GM12878 (cell line): Measurements from ENCODE around the gene P2RX6. TPM values are rescaled to one million over a fixed set of nuclear protein-coding genes. Genes with fewer than 3 reads are reported as not detected.

Experiments used
- ATAC-seq: fragments of 200-7000 bp; cut with Tn5 transposase; 3 replicates; pipeline ENCODE4 v1.9.1; 2020; ENCODE audit warnings: mild to moderate bottlenecking, moderate library complexity
- BruUV-seq: library from RNA; stranded (reverse); fragments of 400-500 nt; replicated peaks from 2 replicates; lab custom pipeline; 2021; lab: Mats Ljungman, UMichigan
- CTCF ChIA-PET: fragments of 300-600 bp; sonication (Branson Sonifier 250); formaldehyde crosslinking; extraction: SDS; loops from one replicate; lab custom pipeline; 2021; ENCODE audit warnings: inconsistent platforms; lab: Yijun Ruan, JAX
- POLR2A ChIA-PET: fragments of 350-600 bp; formaldehyde crosslinking; extraction: SDS; loops from one replicate; lab custom pipeline; 2021; ENCODE audit warnings: inconsistent platforms; lab: Charles Lee
- RAD21 ChIA-PET: fragments of 300-600 bp; sonication (Branson Sonifier 250); formaldehyde crosslinking; loops from one replicate; lab custom pipeline; 2023; ENCODE audit warnings: antibody characterized with exemption; ENCODE audit not compliant: unreplicated experiment; lab: Charles Lee
- SMC1A ChIA-PET: fragments of 300-600 bp; sonication (Branson Sonifier 250); formaldehyde crosslinking; loops from one replicate; lab custom pipeline; 2023; ENCODE audit not compliant: unreplicated experiment, uncharacterized antibody; lab: Charles Lee
- DNase-seq: peaks from one replicate; pipeline ENCODE4 v3.0.0-alpha.2; 2011; ENCODE audit warnings: low read depth, low spot score
- FAIRE-seq: peaks from 3 replicates; lab custom pipeline; 2011; peaks lifted over from hg19 to GRCh38; lab: Jason Lieb, UNC
- H2AFZ ChIP-seq: 2 replicates; pipeline ENCODE4 v1.6.0; 2011; ENCODE audit warnings: low read depth, low read length, control low read depth; ENCODE audit not compliant: control insufficient read depth
- H3K27ac ChIP-seq: 2 replicates; pipeline ENCODE4 v1.5.1; 2011; ENCODE audit warnings: control low read depth; ENCODE audit not compliant: control insufficient read depth, insufficient read depth
- H3K27me3 ChIP-seq, 2 experiments: replicated peaks in 1 of 2; 2 replicates each; pipeline versions ENCODE4 v1.6.0 to v1.6.1; 2011; ENCODE audit warnings: low read length in 1 of 2; ENCODE audit not compliant: control insufficient read depth in 2 of 2, insufficient read depth in 2 of 2
- H3K36me3 ChIP-seq, 2 experiments: 2 replicates each; pipeline ENCODE4 v1.5.1; 2011; ENCODE audit warnings: low read length in 1 of 2; ENCODE audit not compliant: control insufficient read depth in 2 of 2, insufficient read depth in 2 of 2
- H3K4me1 ChIP-seq: 2 replicates; pipeline ENCODE4 v1.6.1; 2011; ENCODE audit warnings: mild to moderate bottlenecking, low read length, moderate library complexity, mixed read lengths; ENCODE audit not compliant: control insufficient read depth, insufficient read depth
- H3K4me2 ChIP-seq: 2 replicates; pipeline ENCODE4 v1.6.0; 2011; ENCODE audit warnings: control low read depth; ENCODE audit not compliant: control insufficient read depth, insufficient read depth
- H3K4me3 ChIP-seq: fragments of 200-600 bp; sonication (generic); 2 replicates; pipeline ENCODE4 v1.5.1; 2016
- H3K79me2 ChIP-seq: 2 replicates; pipeline ENCODE4 v1.6.0; 2011; ENCODE audit warnings: low read length; ENCODE audit not compliant: control insufficient read depth, insufficient read depth
- H3K9ac ChIP-seq: 2 replicates; pipeline ENCODE4 v1.8.0; 2011; ENCODE audit warnings: low read length, control low read depth, mixed read lengths; ENCODE audit not compliant: control insufficient read depth, insufficient read depth
- H3K9me3 ChIP-seq: replicated peaks from 3 replicates; pipeline ENCODE4 v1.5.1; 2011; ENCODE audit warnings: mild to moderate bottlenecking, low read length; ENCODE audit not compliant: control insufficient read depth, insufficient read depth
- H4K20me1 ChIP-seq: 2 replicates; pipeline ENCODE4 v1.6.0; 2011; ENCODE audit not compliant: control insufficient read depth, insufficient read depth
- BCLAF1 ChIP-seq: fragments of 450-650 bp; IDR thresholded peaks from 2 replicates; pipeline ENCODE4 v1.6.1; 2017; ENCODE audit warnings: antibody characterized with exemption, mild to moderate bottlenecking, moderate library complexity
- BRCA1 ChIP-seq: IDR thresholded peaks from 2 replicates; pipeline ENCODE4 v1.6.1; 2011; ENCODE audit warnings: low read depth, low read length, improper control_type of control experiment
- EP300 ChIP-seq, 2 experiments: fragments of 150-350 bp in 1 of 2; IDR thresholded peaks; 2 replicates each; pipeline ENCODE4 v1.6.1; 2011 to 2012; ENCODE audit warnings: low read depth in 2 of 2, low read length in 2 of 2, borderline replicate concordance in 1 of 2, improper control_type of control experiment in 1 of 2, inconsistent platforms in 1 of 2; ENCODE audit not compliant: control insufficient read depth in 1 of 2
- ESRRA ChIP-seq: IDR thresholded peaks from 2 replicates; pipeline ENCODE4 v1.6.1; 2012; ENCODE audit warnings: mild to moderate bottlenecking, low read length, improper control_type of control experiment
- HCFC1 ChIP-seq: fragments of 150-350 bp; IDR thresholded peaks from 2 replicates; pipeline ENCODE4 v1.6.1; 2014; ENCODE audit warnings: low read length
- IKZF2 ChIP-seq, 2 experiments: fragments of 450-650 bp; IDR thresholded peaks; 2 replicates each; pipeline ENCODE4 v1.6.1; 2017; ENCODE audit warnings: mild to moderate bottlenecking in 2 of 2, moderate library complexity in 2 of 2
- LARP7 ChIP-seq: fragments of 450-650 bp; IDR thresholded peaks from 2 replicates; pipeline ENCODE4 v1.6.1; 2017; ENCODE audit warnings: mild to moderate bottlenecking
- MEF2B ChIP-seq: fragments of 450-650 bp; IDR thresholded peaks from 2 replicates; pipeline ENCODE4 v1.6.1; 2018; ENCODE audit warnings: mild to moderate bottlenecking, moderate library complexity; ENCODE audit not compliant: partially characterized antibody, poor library complexity, severe bottlenecking
- MTA2 ChIP-seq: fragments of 450-650 bp; IDR thresholded peaks from 2 replicates; pipeline ENCODE4 v1.6.1; 2016; ENCODE audit warnings: low read depth, mild to moderate bottlenecking, moderate library complexity
- NFIC ChIP-seq: IDR thresholded peaks from 2 replicates; pipeline ENCODE4 v1.6.1; 2012; ENCODE audit warnings: low read depth, mild to moderate bottlenecking, inconsistent platforms, low read length, moderate library complexity
- NR2C2 ChIP-seq: IDR thresholded peaks from 2 replicates; pipeline ENCODE4 v1.6.1; 2011; ENCODE audit warnings: borderline replicate concordance, low read depth; ENCODE audit not compliant: control insufficient read depth, insufficient read length
- PBX3 ChIP-seq: IDR thresholded peaks from 2 replicates; pipeline ENCODE4 v1.6.1; 2011; ENCODE audit warnings: mild to moderate bottlenecking, low read depth, low read length, moderate library complexity; ENCODE audit not compliant: insufficient replicate concordance
- SUPT20H ChIP-seq: IDR thresholded peaks from 2 replicates; pipeline ENCODE4 v1.6.1; 2011; ENCODE audit warnings: low read depth, mild to moderate bottlenecking, low read length, moderate library complexity, borderline replicate concordance; ENCODE audit not compliant: control insufficient read depth
- ZBTB4 ChIP-seq: fragments of 450-650 bp; formaldehyde crosslinking; IDR thresholded peaks from 2 replicates; pipeline ENCODE4 v1.4.0; 2022; ENCODE audit warnings: mild to moderate bottlenecking, moderate library complexity
- whole genome bisulfite sequencing: methylation state at CpG from one replicate; pipeline ENCODE4 v1.1.6; 2016; ENCODE audit warnings: low lambda C conversion rate; ENCODE audit not compliant: insufficient replicate concordance, insufficient coverage; ENCODE audit errors: missing lambda C conversion rate; 5-methylcytosine and 5-hydroxymethylcytosine counted together
- in situ Hi-C: fragments of 300-500 bp; cut with MboI; formaldehyde crosslinking; loops from 9 replicates; pipeline ENCODE4 v1.14.3; 2018; ENCODE audit warnings: mixed read lengths
- intact Hi-C: fragments of 100-400 bp; cut with micrococcal nuclease; formaldehyde crosslinking; loops from one replicate; pipeline ENCODE4 v1.14.2; 2022; ENCODE audit not compliant: unreplicated experiment
- polyA plus RNA-seq, 11 experiments: library from polyadenylated mRNA; depleted of rRNA in 4 of 11; unstranded in 6 of 11; stranded (reverse) in 5 of 11; fragments of >200 nt; fragmentation: Nextera tagmentation in 4 of 11; fragmentation: Illumina TruSeq in 1 of 11; extraction: Ambion mirVana in 4 of 11; extraction: Trizol in 1 of 11; gene quantifications; 1 replicate in 1 of 11; 2 replicates in 10 of 11; pipeline versions ENCODE4 v1.2.1 to v1.2.3, GENCODE V29; 2011 to 2016; ENCODE audit warnings: inconsistent platforms in 2 of 11, missing spikeins in 2 of 11, low read depth in 1 of 11
- total RNA-seq, 4 experiments: library from RNA; depleted of rRNA in 3 of 4; stranded (reverse); fragments of >200 nt in 3 of 4; fragmentation: Illumina TruSeq in 1 of 4; extraction: Trizol in 1 of 4; gene quantifications; 2 replicates each; pipeline versions ENCODE4 v1.2.1 to v1.2.3, GENCODE V29; 2013 to 2021

Gene P2RX6
- total and polyA plus RNA-seq, 10 of the 15 experiments (the other 5 are each of a cell fraction or from before 2014, with no cell fraction given) = 0.03 to 0.21 (median 0.07) TPM; not detected in 5

DNA sequence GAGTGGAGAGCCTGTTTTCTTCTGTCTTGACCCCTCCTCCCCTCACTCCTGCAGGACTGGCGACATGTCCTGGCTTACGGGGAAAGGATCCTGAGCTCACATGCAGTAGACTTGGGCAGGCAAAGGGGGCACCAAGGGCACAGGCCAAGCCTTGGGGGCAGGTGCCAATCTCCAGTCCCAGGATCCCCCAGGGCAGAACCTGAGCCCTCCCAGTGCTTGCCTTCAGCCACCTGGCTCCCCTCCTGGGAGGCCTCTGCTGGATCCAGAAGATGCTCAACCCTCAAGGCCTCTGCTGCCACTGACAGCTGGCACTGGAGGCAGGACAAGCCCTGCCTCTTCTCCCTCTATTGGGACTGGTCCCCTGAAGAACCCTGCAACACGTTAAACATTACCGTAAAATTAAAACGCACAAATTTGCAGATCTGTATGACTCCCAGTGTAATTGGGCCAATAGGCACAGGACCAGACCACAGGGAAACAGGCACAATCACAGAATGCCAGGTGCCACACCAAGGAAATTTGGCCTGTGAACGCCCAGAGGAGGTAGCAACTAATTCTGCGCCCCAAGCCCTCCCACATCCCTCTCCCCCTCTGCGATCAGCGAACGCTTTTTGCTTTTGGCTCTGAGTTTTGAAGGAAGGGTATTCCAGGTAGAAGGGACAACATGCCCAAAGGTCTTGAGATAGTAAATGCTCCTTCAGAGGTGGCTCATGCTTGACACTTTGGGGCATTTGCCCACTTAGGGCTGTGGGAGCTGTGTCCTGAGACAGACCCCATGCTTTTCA is 33.8 kb upstream of the P2RX6 start:
- ChIA-PET POLR2A (no interaction called here), SMC1A (no interaction called here), CTCF (interaction anchor here (0.8 to 1.8 kb wide), 3 partner anchors 18 to 37 kb away, joined by 3 to 11 read pairs (median 4); no protein-coding TSS in a partner anchor), RAD21 (interaction anchor here (1.0 to 1.8 kb wide), 2 partner anchors 9 to 60 kb away, joined by 3 to 7 read pairs; no protein-coding TSS in a partner anchor)
- H3K27ac ChIP-seq = peak overlapping the region; percentile 82
- H3K27me3 ChIP-seq = no peaks in the 10 kb centered on the region
- H3K4me1 ChIP-seq = peaks cover 10% of the 10 kb centered on the region; the same call in 1 of the 2 replicates
- peaks cover 16% of the 10 kb centered on the region for H3K79me2 ChIP-seq
- H3K9ac ChIP-seq = peak overlapping the region; percentile 95
- 60% methylated on average over 9 of the region's 10 CpGs for WGBS
- ATAC-seq (no peak), DNase-seq (no peak), FAIRE-seq (no peak)
- peak overlapping the region; percentile 94 for H3K4me3 ChIP-seq
- intact Hi-C loops (no loop called here), in situ Hi-C loops (no loop called here)
- no TSS peak for BruUV-seq
- H3K4me2 ChIP-seq = peak overlapping the region; percentile 97
- H3K36me3 ChIP-seq = no peaks in the 10 kb centered on the region
- peak overlapping the region; percentile 99 for H2AFZ ChIP-seq
- no peaks in the 10 kb centered on the region for H4K20me1 ChIP-seq
- peaks cover 6% of the 10 kb centered on the region; the same call in 2 of the 3 replicates for H3K9me3 ChIP-seq
- TF ChIP-seq EP300 (IDR thresholded peaks at IDR 0.05; ENCODE audit: borderline replicate concordance in 1 of 2, control insufficient read depth in 1 of 2, low read depth in 2 of 2, low read length in 2 of 2) (no peak), MTA2 (no peak), HCFC1 (no peak), BCLAF1 (no peak), BRCA1 (no peak), ESRRA (no peak), LARP7 (no peak), SUPT20H (no peak), PBX3 (no peak), MEF2B (no peak), NFIC (no peak), IKZF2 (IDR thresholded peaks at IDR 0.05) (no peak), NR2C2 (no peak), ZBTB4 (CRISPR knock-in tag) (no peak)
